Right ventricle myocardium superior (tissue), 1 donor: ENCODE measurements around the gene C1QL2. TPM values are rescaled to one million over a fixed set of nuclear protein-coding genes. Genes with fewer than 3 reads are reported as not detected.

Source experiments
- ATAC-seq: fragments of 200-7000 bp; cut with Tn5 transposase; one replicate; pipeline ENCODE4 v1.9.1; 2020; ENCODE audit warnings: mild to moderate bottlenecking; ENCODE audit not compliant: poor library complexity
- DNase-seq: peaks from one replicate; pipeline ENCODE4 v3.0.0-alpha.2; 2020
- intact Hi-C: fragments of 100-400 bp; cut with DNase I; formaldehyde crosslinking; loops from one replicate; pipeline ENCODE4 v1.11.2; 2022
- long read RNA-seq: library from polyadenylated mRNA; unstranded; transcript quantifications from one replicate; pipeline ENCODE4 v2.0.0, GENCODE V29; 2021
- total RNA-seq: library from RNA; stranded (reverse); fragmentation: NEBNext Ultra II Directional; extraction: Animal tissue kit (Norgen Biotek cat#: 25700); gene quantifications from one replicate; pipeline ENCODE4 v1.2.1, GENCODE V29; 2021
- donor health status: DM: no; HTN: yes; CAD: no; lungs with severe emphysema.

Gene C1QL2
- total RNA-seq = not detected
- long read RNA-seq = 0 reads

GRCh38 chr2:119158563-119159347 is at the start of gene C1QL2:
Gene C1QL2, minus strand, starts transcription at chr2:119158751. Its CDS starts 482 bp downstream, at chr2:119158269.
- ATAC-seq (no peak), DNase-seq (no peak)
- intact Hi-C loops = no loop called here

DNA sequence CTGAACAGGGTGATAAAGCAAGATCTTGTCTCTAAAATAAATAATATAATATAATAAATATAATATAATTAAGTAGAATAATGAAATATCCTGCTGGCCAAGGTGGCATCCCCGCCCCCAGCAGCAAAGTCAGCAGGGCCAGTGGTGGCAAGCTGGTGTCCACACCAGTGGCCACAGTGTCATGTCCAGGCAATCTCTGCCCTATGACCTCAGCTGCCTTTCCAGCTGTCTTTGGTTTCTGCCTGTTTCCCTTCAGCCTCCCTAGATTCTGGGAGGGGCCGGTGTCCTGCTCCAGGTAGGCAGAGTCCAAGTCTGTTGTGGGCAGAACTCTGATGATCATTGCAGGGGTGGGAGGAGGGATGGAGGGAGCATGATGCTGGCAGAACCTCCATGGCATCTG is 48.9 kb upstream of the C1QL2 start:
- intact Hi-C loops = no loop called here
- ATAC-seq (no peak), DNase-seq (no peak)

DNA sequence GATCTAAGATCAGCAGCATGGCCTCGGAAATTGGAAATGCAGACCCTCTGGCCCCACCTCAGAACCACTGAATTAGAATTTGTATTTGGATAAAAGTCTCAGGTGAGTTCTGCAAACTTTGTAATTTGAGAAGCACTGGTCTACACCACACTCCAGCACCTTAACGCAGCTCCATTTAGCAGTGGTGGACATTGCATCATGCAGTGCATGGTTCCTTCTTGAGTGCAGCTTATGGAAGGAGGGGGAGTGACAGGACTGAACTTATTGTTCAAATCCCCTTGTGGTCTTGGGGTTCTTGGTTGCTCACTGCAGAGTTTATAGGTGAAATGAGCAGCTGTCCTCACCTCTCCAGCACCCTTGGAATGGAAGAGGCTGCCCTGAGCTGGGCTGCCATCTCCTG is 47.6 kb upstream of the C1QL2 start:
- no peak for ATAC-seq
- no peak for DNase-seq
- intact Hi-C loops = no loop called here

- DNase-seq (no peak), ATAC-seq (no peak)
- intact Hi-C loops = no loop called here
Measured at GRCh38 chr2:119205001-119205706, 46.6 kb upstream of the C1QL2 start.

GRCh38 chr2:119204525-119204924 is 46.0 kb upstream of the C1QL2 start:
- intact Hi-C loops = no loop called here
- no peak for DNase-seq
- no peak for ATAC-seq

- intact Hi-C loops = no loop called here
- ATAC-seq = no peak
Measured at GRCh38 chr2:119202610-119203310, 44.2 kb upstream of the C1QL2 start.

DNA sequence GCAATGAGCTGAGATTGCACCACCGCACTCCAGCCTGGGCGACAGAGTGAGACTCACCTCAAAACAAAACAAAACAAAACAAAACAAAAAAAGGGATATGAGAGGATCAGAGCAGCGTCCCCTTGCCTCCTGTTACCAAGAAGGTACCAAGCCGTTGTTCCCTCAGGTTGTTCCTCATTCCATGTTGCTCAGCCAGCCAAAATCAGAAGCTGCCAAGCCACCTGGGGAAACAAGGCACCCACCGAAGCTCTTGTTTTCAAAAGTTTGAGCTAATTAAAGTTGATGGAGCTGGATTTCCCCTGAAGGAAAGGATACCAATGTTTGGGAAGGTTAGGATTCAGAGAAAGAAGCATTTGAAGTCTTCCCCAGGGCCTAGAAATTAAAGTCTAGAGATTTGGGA is 43.3 kb upstream of the C1QL2 start:
- no peak for ATAC-seq
- DNase-seq = no peak
- intact Hi-C loops = no loop called here

More at GRCh38 chr2:119202610-119203310, 44.2 kb upstream of the C1QL2 start:
- DNase-seq = no peak

DNA sequence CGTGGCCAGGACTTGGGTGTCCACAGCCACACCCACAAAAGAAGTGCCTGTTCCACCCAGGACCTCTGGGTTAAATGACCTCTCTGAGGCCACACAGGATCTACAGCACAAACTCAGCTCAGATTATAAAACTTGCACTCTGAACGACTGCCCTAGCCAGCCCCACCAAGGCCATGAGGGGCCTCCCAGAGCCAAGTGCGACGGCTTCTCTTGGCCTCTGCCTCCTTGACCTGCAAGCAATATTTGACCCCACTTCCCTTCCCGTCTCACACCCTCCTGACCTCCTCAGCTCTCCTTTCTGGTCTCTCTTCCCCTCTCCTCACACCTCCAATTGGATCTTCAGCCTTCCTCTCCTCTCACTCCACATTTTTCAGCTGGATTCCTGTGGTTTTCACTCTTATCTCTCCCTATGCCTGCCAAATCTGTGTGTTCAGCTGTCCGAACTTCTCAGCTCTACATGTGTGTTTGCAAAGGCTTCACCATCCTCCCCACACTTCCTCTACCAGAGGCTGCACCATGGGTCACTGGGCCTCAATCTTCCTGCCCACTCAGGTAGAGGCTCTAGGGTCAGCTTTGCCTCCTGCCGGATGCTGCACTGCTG is 39.8 kb upstream of the C1QL2 start:
- DNase-seq (no peak), ATAC-seq (no peak)
- intact Hi-C loops = no loop called here

- ATAC-seq (no peak), DNase-seq (no peak)
- intact Hi-C loops = no loop called here
Measured at GRCh38 chr2:119197529-119198239, 39.1 kb upstream of the C1QL2 start.

GRCh38 chr2:119197126-119197405 is 38.5 kb upstream of the C1QL2 start:
- DNase-seq (no peak), ATAC-seq (no peak)
- intact Hi-C loops = no loop called here

GRCh38 chr2:119196301-119197125 is 38.0 kb upstream of the C1QL2 start:
- ATAC-seq (no peak), DNase-seq (no peak)

GRCh38 chr2:119195887-119196286 is 37.3 kb upstream of the C1QL2 start:
- intact Hi-C loops = no loop called here
- ATAC-seq = no peak
- no peak for DNase-seq

More at GRCh38 chr2:119196301-119197125, 38.0 kb upstream of the C1QL2 start:
- intact Hi-C loops = no loop called here

DNA sequence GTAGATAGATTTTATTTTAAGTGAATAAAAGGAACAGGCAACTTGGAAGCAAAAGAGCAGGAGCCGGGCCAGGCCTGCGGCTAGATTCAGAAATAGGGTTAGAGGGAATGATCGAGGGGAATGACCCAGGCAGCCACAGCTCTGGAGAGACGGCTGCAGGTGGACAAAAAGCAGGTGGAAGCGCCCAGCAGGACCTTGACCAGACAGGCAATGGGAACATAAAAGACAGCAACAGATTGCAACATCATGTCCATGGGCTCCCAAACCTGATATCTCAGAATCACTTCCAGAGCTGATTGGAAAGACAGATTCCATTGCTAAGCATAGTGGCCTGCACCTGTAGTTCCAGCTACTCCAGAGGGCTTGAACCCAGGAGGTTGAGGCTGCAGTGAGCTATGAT is 36.5 kb upstream of the C1QL2 start:
- no peak for DNase-seq
- intact Hi-C loops = no loop called here

DNA sequence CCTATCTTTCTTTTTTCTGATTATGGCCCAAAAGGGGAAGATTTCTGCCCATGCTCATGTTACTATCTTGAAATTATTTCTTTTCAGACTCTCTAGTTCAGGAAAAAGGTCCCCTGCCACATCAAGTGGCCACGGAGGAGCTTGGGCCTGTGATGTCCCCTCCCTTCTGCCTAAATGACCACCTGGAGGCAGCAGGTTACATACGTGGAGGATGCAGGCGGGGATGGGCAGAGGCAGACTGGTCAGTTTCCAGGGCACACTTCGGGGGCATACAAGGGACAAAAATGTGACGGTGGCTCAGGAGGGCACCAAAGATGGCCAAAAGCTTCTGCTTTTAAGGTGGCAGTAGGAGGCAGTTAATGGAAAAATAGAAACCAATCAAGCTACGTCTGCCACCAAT is 34.3 kb upstream of the C1QL2 start:
- intact Hi-C loops = no loop called here
- no peak for ATAC-seq
- DNase-seq = no peak

More for the DNA sequence above, 36.5 kb upstream of the C1QL2 start:
- ATAC-seq = no peak

DNA sequence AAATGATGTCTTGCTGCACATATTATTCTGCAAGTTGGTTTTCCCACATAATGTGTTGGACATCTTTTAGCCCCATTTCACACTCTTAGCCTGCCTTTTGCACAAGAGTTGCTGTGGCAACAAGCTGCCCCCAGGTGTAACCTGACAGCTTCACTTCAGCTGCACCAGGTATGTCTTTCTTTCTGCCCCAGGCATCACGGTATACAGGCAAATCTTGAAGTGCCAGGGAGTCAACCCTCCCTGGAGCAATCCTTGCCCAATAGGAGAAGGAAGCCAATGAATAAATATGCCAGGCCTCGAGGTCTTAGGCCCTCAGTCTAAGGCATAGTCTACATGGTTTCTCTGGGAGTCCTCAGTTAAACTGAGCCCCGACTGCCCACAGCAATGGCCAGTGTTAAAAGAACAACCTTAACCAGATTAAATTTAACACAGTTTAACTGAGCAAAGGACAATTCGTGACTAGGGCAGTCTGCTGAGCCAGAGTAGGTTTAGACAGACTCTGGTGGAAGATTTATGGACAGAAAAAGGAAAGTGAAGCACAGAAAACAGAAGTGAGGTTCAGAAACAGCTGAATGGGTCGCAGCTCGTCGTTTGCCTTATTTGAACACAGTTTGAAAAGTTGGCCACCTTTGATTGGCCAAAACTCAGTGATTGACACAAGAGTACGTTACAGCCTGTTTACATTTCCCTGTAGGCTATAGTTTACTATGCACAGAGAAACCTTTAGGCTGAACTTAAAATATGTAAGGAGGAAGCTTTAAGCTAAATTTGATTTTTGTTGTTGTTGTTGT is 32.0 kb upstream of the C1QL2 start:
- intact Hi-C loops = no loop called here

DNA sequence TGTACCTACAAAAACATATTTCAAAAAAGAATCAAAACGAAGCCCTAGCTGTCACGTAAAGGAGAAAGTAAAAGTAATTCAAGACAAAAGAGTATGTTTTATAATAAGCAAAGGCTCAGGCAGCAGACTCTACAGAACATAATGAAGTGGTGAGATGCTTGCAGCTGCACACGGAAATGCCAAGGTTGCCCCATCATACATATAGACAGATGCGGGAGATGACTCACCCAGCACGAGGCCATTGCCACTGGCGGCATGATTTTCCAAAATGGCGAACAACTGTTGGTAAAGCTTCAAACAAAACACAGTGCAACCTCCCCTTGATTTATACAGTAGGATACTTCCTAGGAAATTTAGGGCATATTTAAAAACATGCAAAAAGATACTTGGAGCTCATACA is 26.0 kb upstream of the C1QL2 start:
- no peak for ATAC-seq
- intact Hi-C loops = no loop called here
- DNase-seq = no peak

More for the DNA sequence above, 32.0 kb upstream of the C1QL2 start:
- no peak for DNase-seq
- no peak for ATAC-seq

DNA sequence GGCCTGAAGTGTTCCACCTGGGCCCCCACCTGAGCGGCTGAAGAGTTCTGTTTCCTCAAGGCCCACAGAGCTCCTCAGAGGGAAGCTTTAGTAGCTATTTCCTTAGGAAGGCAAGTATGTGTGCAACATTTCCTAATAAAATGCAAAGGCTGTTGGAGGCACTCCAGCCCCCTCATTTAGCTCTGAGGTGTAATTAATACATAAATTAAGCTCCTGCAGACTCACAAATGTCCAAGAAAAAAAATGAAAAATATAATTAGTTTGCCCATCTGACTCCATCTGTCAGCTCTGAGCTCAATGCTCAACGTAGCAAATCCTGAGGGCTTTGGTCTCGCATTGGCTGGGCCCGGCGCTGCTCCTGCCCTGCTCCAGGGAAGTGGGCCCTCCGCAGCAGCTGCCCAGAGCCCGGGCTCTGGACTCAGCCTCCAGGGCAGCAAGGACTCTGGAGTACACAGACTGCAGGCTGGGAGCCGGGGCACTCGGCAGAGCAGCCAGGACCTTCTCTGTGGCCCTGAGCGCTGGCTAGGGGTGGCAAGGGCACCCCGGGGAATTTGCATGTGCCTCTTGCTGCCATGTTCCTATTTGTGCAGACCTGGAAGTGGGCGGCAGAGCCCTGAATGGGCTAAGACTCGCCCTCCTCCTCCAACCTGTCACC is 23.4 kb upstream of the C1QL2 start:
- DNase-seq (no peak), ATAC-seq (no peak)
- intact Hi-C loops = no loop called here
